Liver (tissue), 9 donors: ENCODE measurements around the gene CPNE1. TPM values are rescaled to one million over a fixed set of nuclear protein-coding genes. Genes with fewer than 3 reads are reported as not detected.

Experiments
- DNase-seq: peaks from one replicate; pipeline ENCODE4 v3.0.0-alpha.2; 2017; ENCODE audit warnings: low spot score
- H3K27ac ChIP-seq, 2 donors: one replicate each; pipeline ENCODE4 v1.7.0; 2013; ENCODE audit warnings: inconsistent platforms in 2 of 2, low read length in 2 of 2, control low read depth in 1 of 2, low read depth in 1 of 2, mild to moderate bottlenecking in 1 of 2
- H3K27me3 ChIP-seq, 4 donors: one replicate each; pipeline versions ENCODE4 v1.6.1 to v1.7.0; 2013; ENCODE audit warnings: low read length in 3 of 4, inconsistent platforms in 1 of 4, mild to moderate bottlenecking in 1 of 4, moderate library complexity in 1 of 4; ENCODE audit not compliant: control insufficient read depth in 4 of 4, insufficient read depth in 4 of 4
- H3K36me3 ChIP-seq, 4 donors: one replicate each; pipeline versions ENCODE4 v1.6.1 to v1.7.0; 2013; ENCODE audit warnings: low read length in 3 of 4, mild to moderate bottlenecking in 3 of 4, low read depth in 1 of 4, moderate library complexity in 1 of 4; ENCODE audit not compliant: control insufficient read depth in 4 of 4, insufficient read depth in 3 of 4
- H3K4me1 ChIP-seq, 4 donors: one replicate each; pipeline versions ENCODE4 v1.6.1 to v1.7.0; 2013; ENCODE audit warnings: low read length in 3 of 4, mild to moderate bottlenecking in 3 of 4, moderate library complexity in 1 of 4; ENCODE audit not compliant: control insufficient read depth in 4 of 4, insufficient read depth in 4 of 4
- H3K4me3 ChIP-seq, 3 donors: one replicate each; pipeline versions ENCODE4 v1.6.1 to v1.7.0; 2013; ENCODE audit warnings: low read length in 3 of 3, control low read depth in 1 of 3, low read depth in 1 of 3, mild to moderate bottlenecking in 1 of 3
- H3K9ac ChIP-seq, 2 donors: one replicate each; pipeline ENCODE4 v1.7.0; 2013; ENCODE audit warnings: low read length in 2 of 2, mild to moderate bottlenecking in 2 of 2, moderate library complexity in 2 of 2, control low read depth in 1 of 2, low read depth in 1 of 2
- H3K9me3 ChIP-seq, 4 donors: one replicate each; pipeline versions ENCODE4 v1.6.1 to v1.7.0; 2013; ENCODE audit warnings: low read length in 3 of 4; ENCODE audit not compliant: control insufficient read depth in 4 of 4
- CTCF ChIP-seq: fragments of 150-350 bp; IDR thresholded peaks from 2 replicates; pipeline ENCODE4 v1.5.1; 2017; ENCODE audit warnings: improper control_type of control experiment, low read depth, low read length; ENCODE audit not compliant: missing input control
- EGR1 ChIP-seq, 2 donors: IDR thresholded peaks; 2 replicates each; pipeline ENCODE4 v1.6.1; 2016 to 2018; ENCODE audit warnings: antibody characterized with exemption in 2 of 2, low read depth in 2 of 2
- FOXA1 ChIP-seq: IDR thresholded peaks from 2 replicates; pipeline ENCODE4 v1.6.1; 2016; ENCODE audit warnings: antibody characterized with exemption
- HNF4G ChIP-seq: IDR thresholded peaks from 2 replicates; pipeline ENCODE4 v1.6.1; 2016; ENCODE audit warnings: antibody characterized with exemption
- MAX ChIP-seq: IDR thresholded peaks from 2 replicates; pipeline ENCODE4 v1.6.1; 2016; ENCODE audit warnings: antibody characterized with exemption
- RXRA ChIP-seq, 2 donors: IDR thresholded peaks; 2 replicates each; pipeline ENCODE4 v1.6.1; 2017 to 2018; ENCODE audit warnings: antibody characterized with exemption in 2 of 2, mild to moderate bottlenecking in 1 of 2
- SP1 ChIP-seq: IDR thresholded peaks from 2 replicates; pipeline ENCODE4 v1.6.1; 2018; ENCODE audit warnings: antibody characterized with exemption, mild to moderate bottlenecking
- YY1 ChIP-seq: IDR thresholded peaks from 2 replicates; pipeline ENCODE4 v1.6.1; 2016; ENCODE audit warnings: antibody characterized with exemption, mild to moderate bottlenecking
- WGBS: extraction: QIAGEN DNeasy Blood & Tissue Kit; methylation state at CpG from one replicate; pipeline ENCODE4 v1.1.7; 2013; 5-methylcytosine and 5-hydroxymethylcytosine counted together
- polyA plus RNA-seq, 2 donors: library from polyadenylated mRNA; stranded (reverse) in 1 of 2; unstranded in 1 of 2; fragments of 200-250 nt in 1 of 2; fragments of >200 nt in 1 of 2; fragmentation: Nextera tagmentation in 1 of 2; extraction: Ambion mirVana in 1 of 2; gene quantifications; one replicate each; pipeline versions ENCODE4 v1.2.1 to v1.2.3, GENCODE V29; 2013 to 2015
- total RNA-seq, 2 donors: library from RNA; depleted of rRNA; stranded (reverse); fragments of >200 nt; gene quantifications; one replicate each; pipeline ENCODE4 v1.2.3, GENCODE V29; 2014
- TF ChIP-seq, protein P1 (sequence below): IDR thresholded peaks from 2 replicates; pipeline ENCODE4 v1.6.1; 2016; ENCODE audit warnings: antibody characterized with exemption, mild to moderate bottlenecking
- TF ChIP-seq, protein P2 (sequence below): IDR thresholded peaks from 2 replicates; pipeline ENCODE4 v1.6.1; 2016; ENCODE audit warnings: antibody characterized with exemption
- donor health status: healthy.
- donor health status: healthy.
- donor health status: healthy.
- donor health status: healthy.
- donor health status: healthy.

The CPNE1 gene
- total and polyA plus RNA-seq, 4 donors, result 25.5 to 55.4 (median 50.5) TPM

DNA sequence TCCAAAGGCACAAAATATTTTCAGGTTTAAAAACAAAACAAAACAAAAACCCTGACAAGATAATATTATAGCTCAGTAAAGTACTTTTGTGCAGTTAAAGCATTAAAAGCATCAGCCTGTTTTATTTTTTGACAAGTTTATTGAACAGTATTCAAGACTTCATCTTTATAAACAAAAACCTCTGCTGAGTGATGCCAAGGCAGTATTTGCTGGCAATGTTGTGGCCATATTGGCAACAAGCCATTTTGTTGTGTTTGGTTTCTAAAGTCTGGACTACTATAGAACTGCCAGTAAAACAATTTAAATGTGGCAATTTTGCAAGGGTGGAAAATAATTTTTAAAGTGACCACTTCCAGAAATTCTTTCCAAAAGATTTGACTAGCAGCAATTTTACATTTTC, 15.9 kb downstream of the CPNE1 start (continued):
- TF ChIP-seq, protein P1, sequence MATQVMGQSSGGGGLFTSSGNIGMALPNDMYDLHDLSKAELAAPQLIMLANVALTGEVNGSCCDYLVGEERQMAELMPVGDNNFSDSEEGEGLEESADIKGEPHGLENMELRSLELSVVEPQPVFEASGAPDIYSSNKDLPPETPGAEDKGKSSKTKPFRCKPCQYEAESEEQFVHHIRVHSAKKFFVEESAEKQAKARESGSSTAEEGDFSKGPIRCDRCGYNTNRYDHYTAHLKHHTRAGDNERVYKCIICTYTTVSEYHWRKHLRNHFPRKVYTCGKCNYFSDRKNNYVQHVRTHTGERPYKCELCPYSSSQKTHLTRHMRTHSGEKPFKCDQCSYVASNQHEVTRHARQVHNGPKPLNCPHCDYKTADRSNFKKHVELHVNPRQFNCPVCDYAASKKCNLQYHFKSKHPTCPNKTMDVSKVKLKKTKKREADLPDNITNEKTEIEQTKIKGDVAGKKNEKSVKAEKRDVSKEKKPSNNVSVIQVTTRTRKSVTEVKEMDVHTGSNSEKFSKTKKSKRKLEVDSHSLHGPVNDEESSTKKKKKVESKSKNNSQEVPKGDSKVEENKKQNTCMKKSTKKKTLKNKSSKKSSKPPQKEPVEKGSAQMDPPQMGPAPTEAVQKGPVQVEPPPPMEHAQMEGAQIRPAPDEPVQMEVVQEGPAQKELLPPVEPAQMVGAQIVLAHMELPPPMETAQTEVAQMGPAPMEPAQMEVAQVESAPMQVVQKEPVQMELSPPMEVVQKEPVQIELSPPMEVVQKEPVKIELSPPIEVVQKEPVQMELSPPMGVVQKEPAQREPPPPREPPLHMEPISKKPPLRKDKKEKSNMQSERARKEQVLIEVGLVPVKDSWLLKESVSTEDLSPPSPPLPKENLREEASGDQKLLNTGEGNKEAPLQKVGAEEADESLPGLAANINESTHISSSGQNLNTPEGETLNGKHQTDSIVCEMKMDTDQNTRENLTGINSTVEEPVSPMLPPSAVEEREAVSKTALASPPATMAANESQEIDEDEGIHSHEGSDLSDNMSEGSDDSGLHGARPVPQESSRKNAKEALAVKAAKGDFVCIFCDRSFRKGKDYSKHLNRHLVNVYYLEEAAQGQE, result no peak
- TF ChIP-seq EGR1 (IDR thresholded peaks at IDR 0.05; ENCODE audit: low read depth in 2 of 2), result no peak

DNA sequence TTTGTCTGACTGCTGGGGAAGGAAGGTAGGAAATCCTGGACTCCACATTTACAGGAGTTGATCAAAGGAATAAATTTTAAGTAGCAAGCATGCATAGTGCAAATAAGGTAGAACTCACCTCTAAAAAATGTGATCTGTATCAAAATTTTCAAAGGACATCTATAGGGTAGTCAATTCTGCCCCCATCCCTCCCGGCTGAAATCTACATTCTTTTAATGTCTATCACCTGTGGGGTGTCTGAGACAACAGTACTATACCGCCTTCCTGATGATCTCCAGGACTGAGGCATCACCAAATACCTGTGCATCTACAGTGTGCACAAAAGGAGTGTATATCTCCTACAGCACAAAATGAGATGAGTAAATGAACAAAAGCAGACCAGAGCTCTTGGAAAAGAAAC, 19.9 kb downstream of the CPNE1 start:
- no peaks in the 10 kb centered on the region for H3K9me3 ChIP-seq
- no peaks in the 10 kb centered on the region for H3K36me3 ChIP-seq
- no peak for DNase-seq
- WGBS, result 95% methylated on average over 2 of the region's 2 CpGs
- H3K4me3 ChIP-seq, result no peak overlapping the region
- no peak overlapping the region for H3K9ac ChIP-seq
- peaks cover 0 to 6% (median 1%) of the 10 kb centered on the region in 4 donors for H3K4me1 ChIP-seq
- TF ChIP-seq YY1 (no peak), SP1 (no peak), CTCF (no peak), FOXA1 (no peak)
- TF ChIP-seq, protein P2, sequence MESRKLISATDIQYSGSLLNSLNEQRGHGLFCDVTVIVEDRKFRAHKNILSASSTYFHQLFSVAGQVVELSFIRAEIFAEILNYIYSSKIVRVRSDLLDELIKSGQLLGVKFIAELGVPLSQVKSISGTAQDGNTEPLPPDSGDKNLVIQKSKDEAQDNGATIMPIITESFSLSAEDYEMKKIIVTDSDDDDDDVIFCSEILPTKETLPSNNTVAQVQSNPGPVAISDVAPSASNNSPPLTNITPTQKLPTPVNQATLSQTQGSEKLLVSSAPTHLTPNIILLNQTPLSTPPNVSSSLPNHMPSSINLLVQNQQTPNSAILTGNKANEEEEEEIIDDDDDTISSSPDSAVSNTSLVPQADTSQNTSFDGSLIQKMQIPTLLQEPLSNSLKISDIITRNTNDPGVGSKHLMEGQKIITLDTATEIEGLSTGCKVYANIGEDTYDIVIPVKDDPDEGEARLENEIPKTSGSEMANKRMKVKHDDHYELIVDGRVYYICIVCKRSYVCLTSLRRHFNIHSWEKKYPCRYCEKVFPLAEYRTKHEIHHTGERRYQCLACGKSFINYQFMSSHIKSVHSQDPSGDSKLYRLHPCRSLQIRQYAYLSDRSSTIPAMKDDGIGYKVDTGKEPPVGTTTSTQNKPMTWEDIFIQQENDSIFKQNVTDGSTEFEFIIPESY, result no peak
- H3K27ac ChIP-seq, result no peak overlapping the region
- no peaks in the 10 kb centered on the region for H3K27me3 ChIP-seq

GRCh38 chr20:35643045-35643444, 21.7 kb downstream of the CPNE1 start:
- no peaks in the 10 kb centered on the region for H3K27me3 ChIP-seq
- H3K9ac ChIP-seq, result no peak overlapping the region
- H3K4me3 ChIP-seq, result no peak overlapping the region
- H3K4me1 ChIP-seq, result no peaks in the 10 kb centered on the region
- DNase-seq, result no peak
- no peak for TF ChIP-seq EGR1 (IDR thresholded peaks at IDR 0.05; ENCODE audit: low read depth in 2 of 2)
- no peak for TF ChIP-seq HNF4G
- no peak for TF ChIP-seq MAX
- TF ChIP-seq, protein P2, result no peak
- TF ChIP-seq CTCF, result no peak
- no peak for TF ChIP-seq RXRA (IDR thresholded peaks at IDR 0.05)
- WGBS, result 97% methylated on average over 7 of the region's 7 CpGs
- H3K36me3 ChIP-seq, result no peaks in the 10 kb centered on the region
- H3K27ac ChIP-seq, result no peak overlapping the region
- no peaks in the 10 kb centered on the region for H3K9me3 ChIP-seq
